B cell (primary cell): Measurements from ENCODE around the gene CCDC191. TPM values are rescaled to one million over a fixed set of nuclear protein-coding genes. Genes with fewer than 3 reads are reported as not detected.

Experiments used
- ATAC-seq: fragments of 200-7000 bp; cut with Tn5 transposase; one replicate; pipeline ENCODE4 v1.10.0; 2021; ENCODE audit warnings: low read depth, mild to moderate bottlenecking, moderate number of reproducible peaks, moderate library complexity
- CTCF ChIA-PET: fragments of 350-600 bp; sonication (Branson Sonifier 250); formaldehyde crosslinking; loops from one replicate; lab custom pipeline; 2021; ENCODE audit warnings: antibody characterized with exemption, inconsistent platforms; lab: Charles Lee
- POLR2A ChIA-PET: fragments of 350-600 bp; sonication (Branson Sonifier 250); formaldehyde crosslinking; loops from one replicate; lab custom pipeline; 2021; ENCODE audit warnings: antibody characterized with exemption; lab: Charles Lee
- DNase-seq: peaks from one replicate; pipeline ENCODE4 v3.0.0; 2013
- H2AFZ ChIP-seq: 2 replicates; pipeline ENCODE4 v1.6.1; 2012; ENCODE audit warnings: mild to moderate bottlenecking, low read depth, low read length; ENCODE audit not compliant: insufficient read depth, poor library complexity, severe bottlenecking
- H3K27ac ChIP-seq, 2 donors: 1 replicate in 1 of 2; 2 replicates in 1 of 2; pipeline ENCODE4 v1.5.1; 2012 to 2013; ENCODE audit warnings: low read length in 2 of 2, mild to moderate bottlenecking in 2 of 2, moderate library complexity in 1 of 2
- H3K27me3 ChIP-seq, 4 experiments: fragments of 200-600 bp in 1 of 4; sonication (generic) in 1 of 4; replicated peaks in 1 of 4; 1 replicate in 2 of 4; 2 replicates in 2 of 4; pipeline versions ENCODE4 v1.6.1 to v1.7.0; 2013 to 2016; ENCODE audit warnings: low read length in 3 of 4, mild to moderate bottlenecking in 2 of 4, mixed read lengths in 1 of 4, moderate library complexity in 1 of 4; ENCODE audit not compliant: insufficient read depth in 4 of 4, control insufficient read depth in 3 of 4; ENCODE audit errors: control extremely low read depth in 1 of 4
- H3K36me3 ChIP-seq, 2 experiments: replicated peaks in 1 of 2; 1 replicate in 1 of 2; 2 replicates in 1 of 2; pipeline versions ENCODE4 v1.6.1 to v1.7.1; 2013; ENCODE audit warnings: low read length in 1 of 2; ENCODE audit not compliant: insufficient read depth in 2 of 2, control insufficient read depth in 1 of 2; ENCODE audit errors: control extremely low read depth in 1 of 2, extremely low read depth in 1 of 2
- H3K4me1 ChIP-seq, 2 donors: fragments of 200-600 bp in 1 of 2; sonication (generic) in 1 of 2; 1 replicate in 1 of 2; 2 replicates in 1 of 2; pipeline versions ENCODE4 v1.5.1 to v1.6.1; 2013 to 2017; ENCODE audit warnings: low read length in 2 of 2; ENCODE audit not compliant: control insufficient read depth in 2 of 2, insufficient read depth in 2 of 2
- H3K4me2 ChIP-seq: replicated peaks from 2 replicates; pipeline ENCODE3; 2012; ENCODE audit warnings: mild to moderate bottlenecking, low read depth, low read length; ENCODE audit not compliant: poor library complexity, severe bottlenecking
- H3K4me3 ChIP-seq, 5 experiments: fragments of 200-600 bp in 1 of 5; sonication (generic) in 1 of 5; 1 replicate in 3 of 5; 2 replicates in 2 of 5; pipeline versions ENCODE4 v1.5.1 to v1.7.0; 2011 to 2016; ENCODE audit warnings: low read length in 4 of 5, mild to moderate bottlenecking in 4 of 5, low read depth in 2 of 5, control low read depth in 1 of 5, moderate library complexity in 1 of 5; ENCODE audit not compliant: insufficient read depth in 1 of 5; ENCODE audit errors: control extremely low read depth in 1 of 5, extremely low read depth in 1 of 5
- H3K79me2 ChIP-seq: fragments of 200-600 bp; sonication (generic); one replicate; pipeline ENCODE4 v1.6.0; 2016; ENCODE audit warnings: low read length; ENCODE audit not compliant: control insufficient read depth, insufficient read depth
- H3K9ac ChIP-seq: fragments of 200-600 bp; sonication (generic); 2 replicates; pipeline ENCODE4 v1.6.1; 2017; ENCODE audit warnings: mild to moderate bottlenecking, low read length, moderate library complexity
- H3K9me3 ChIP-seq, 3 donors: one replicate each; pipeline versions ENCODE4 v1.6.1 to v1.7.1; 2013; ENCODE audit warnings: low read length in 2 of 3; ENCODE audit not compliant: control insufficient read depth in 2 of 3, insufficient read depth in 1 of 3; ENCODE audit errors: control extremely low read depth in 1 of 3
- H4K20me1 ChIP-seq: 2 replicates; pipeline ENCODE4 v1.6.0; 2012; ENCODE audit warnings: mild to moderate bottlenecking, low read length; ENCODE audit not compliant: insufficient read depth, control insufficient read depth, poor library complexity, severe bottlenecking
- H3K27ac Mint-ChIP-seq: one replicate; pipeline ENCODE4 v1.8.0; 2021; ENCODE audit warnings: mixed read lengths
- H3K27me3 Mint-ChIP-seq: one replicate; pipeline ENCODE4 v1.8.0; 2021; ENCODE audit warnings: mixed read lengths
- H3K4me1 Mint-ChIP-seq: one replicate; pipeline ENCODE4 v1.8.0; 2021; ENCODE audit warnings: mixed read lengths
- H3K4me3 Mint-ChIP-seq: one replicate; pipeline ENCODE4 v1.8.0; 2021; ENCODE audit warnings: mixed read lengths
- H3K9me3 Mint-ChIP-seq: one replicate; pipeline ENCODE4 v1.8.0; 2022; ENCODE audit warnings: mixed read lengths; ENCODE audit not compliant: insufficient read depth
- EZH2 ChIP-seq: IDR thresholded peaks from 2 replicates; pipeline ENCODE4 v1.6.1; 2012; ENCODE audit warnings: borderline replicate concordance, low read depth, mild to moderate bottlenecking, moderate library complexity, low read length; ENCODE audit not compliant: insufficient read depth, poor library complexity, severe bottlenecking
- WGBS: methylation state at CpG from one replicate; pipeline ENCODE4 v1.1.5; 2013; ENCODE audit warnings: missing lambda C conversion rate; ENCODE audit not compliant: insufficient coverage; 5-methylcytosine and 5-hydroxymethylcytosine counted together
- intact Hi-C: fragments of 100-400 bp; cut with micrococcal nuclease; formaldehyde crosslinking; loops from one replicate; pipeline ENCODE4 v1.10.0; 2022
- polyA plus RNA-seq: library from polyadenylated mRNA; depleted of rRNA; stranded (reverse); fragments of >200 nt; gene quantifications from 2 replicates; pipeline ENCODE4 v1.2.3, GENCODE V29; 2012
- total RNA-seq, 2 donors: library from RNA; stranded (reverse); fragments of 120-200 nt in 1 of 2; gene quantifications; 1 replicate in 1 of 2; 2 replicates in 1 of 2; pipeline versions ENCODE4 v1.2.3 to v1.2.4, GENCODE V29; 2013 to 2022
- TF ChIP-seq, protein P1 (sequence below): fragments of 200-600 bp; IDR thresholded peaks from one replicate; pipeline ENCODE4 v1.8.0; 2022; ENCODE audit warnings: antibody characterized with exemption, mild to moderate bottlenecking

Gene CCDC191
- total and polyA plus RNA-seq, 2 donors (not counting 1 experiment from before 2014, with no cell fraction given) = 26.7 to 47.9 TPM

DNA sequence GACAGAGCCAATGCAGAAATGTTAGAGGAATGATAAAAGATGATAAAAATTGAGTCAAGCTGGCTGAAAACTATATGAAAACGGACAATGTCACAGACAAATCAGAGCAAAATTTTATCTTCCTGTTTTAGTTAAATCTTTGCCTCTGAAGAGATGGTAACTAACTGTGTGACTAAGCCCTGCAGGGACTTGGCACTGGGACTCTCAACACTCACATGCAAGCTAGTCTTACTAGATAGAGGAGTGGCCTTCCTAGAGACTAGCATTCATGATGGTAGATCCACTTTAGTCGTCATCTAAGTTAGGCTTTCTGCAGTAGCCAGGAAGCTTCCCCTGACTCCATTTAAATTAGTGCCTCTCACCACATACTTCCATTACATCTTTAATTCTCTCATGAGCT is 4.1 kb downstream of the CCDC191 start:
- no peak for TF ChIP-seq EZH2
- TF ChIP-seq, protein P1, sequence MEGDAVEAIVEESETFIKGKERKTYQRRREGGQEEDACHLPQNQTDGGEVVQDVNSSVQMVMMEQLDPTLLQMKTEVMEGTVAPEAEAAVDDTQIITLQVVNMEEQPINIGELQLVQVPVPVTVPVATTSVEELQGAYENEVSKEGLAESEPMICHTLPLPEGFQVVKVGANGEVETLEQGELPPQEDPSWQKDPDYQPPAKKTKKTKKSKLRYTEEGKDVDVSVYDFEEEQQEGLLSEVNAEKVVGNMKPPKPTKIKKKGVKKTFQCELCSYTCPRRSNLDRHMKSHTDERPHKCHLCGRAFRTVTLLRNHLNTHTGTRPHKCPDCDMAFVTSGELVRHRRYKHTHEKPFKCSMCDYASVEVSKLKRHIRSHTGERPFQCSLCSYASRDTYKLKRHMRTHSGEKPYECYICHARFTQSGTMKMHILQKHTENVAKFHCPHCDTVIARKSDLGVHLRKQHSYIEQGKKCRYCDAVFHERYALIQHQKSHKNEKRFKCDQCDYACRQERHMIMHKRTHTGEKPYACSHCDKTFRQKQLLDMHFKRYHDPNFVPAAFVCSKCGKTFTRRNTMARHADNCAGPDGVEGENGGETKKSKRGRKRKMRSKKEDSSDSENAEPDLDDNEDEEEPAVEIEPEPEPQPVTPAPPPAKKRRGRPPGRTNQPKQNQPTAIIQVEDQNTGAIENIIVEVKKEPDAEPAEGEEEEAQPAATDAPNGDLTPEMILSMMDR = no peak
- H3K36me3 ChIP-seq = peaks cover 0 to 2% of the 10 kb centered on the region in 2 experiments
- no peaks in the 10 kb centered on the region for H3K27me3 ChIP-seq
- Mint-ChIP-seq H3K9me3 (no peaks in the 10 kb centered on the region), H3K27ac (no peak overlapping the region), H3K27me3 (no peaks in the 10 kb centered on the region), H3K4me1 (peaks cover 20% of the 10 kb centered on the region), H3K4me3 (no peak overlapping the region)
- no peak overlapping the region for H3K27ac ChIP-seq
- H3K9me3 ChIP-seq = no peaks in the 10 kb centered on the region
- DNase-seq = no peak
- no peak overlapping the region for H3K4me3 ChIP-seq
- no peaks in the 10 kb centered on the region for H4K20me1 ChIP-seq
- no peak for ATAC-seq
- H3K79me2 ChIP-seq = peaks cover 12% of the 10 kb centered on the region
- ChIA-PET POLR2A (no interaction called here), CTCF (no interaction called here)
- H3K9ac ChIP-seq = no peak overlapping the region
- no peak overlapping the region for H3K4me2 ChIP-seq
- WGBS = no CpG with 5 or more reads among the region's 2 CpGs
- peaks cover 5 to 10% of the 10 kb centered on the region in 2 donors for H3K4me1 ChIP-seq
- no peak overlapping the region for H2AFZ ChIP-seq
- intact Hi-C loops = loop anchor here (10.0 kb wide), 1 partner anchor 1093 kb away; the partner anchor contains the start of gene ZBTB20

DNA sequence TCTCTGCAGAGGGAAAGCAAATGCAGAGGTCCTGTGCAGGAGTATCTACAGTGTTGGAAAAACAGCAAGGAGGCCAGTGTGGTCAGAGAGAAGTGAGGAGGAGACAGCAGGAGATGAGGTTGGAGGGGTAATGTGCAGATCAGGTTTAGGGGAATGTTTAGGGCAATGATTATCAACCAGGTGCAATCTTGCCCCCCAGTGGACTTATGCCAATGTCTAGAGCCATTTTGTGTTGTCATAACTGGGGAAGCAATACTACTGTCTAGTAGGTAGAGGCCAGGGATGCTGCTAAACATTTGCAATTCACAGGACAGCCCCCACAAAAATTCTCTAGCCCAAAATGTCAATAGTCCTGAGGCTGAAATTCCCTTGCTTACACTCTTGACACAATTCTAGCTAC is 13.1 kb downstream of the CCDC191 start:
- no peaks in the 10 kb centered on the region for H3K9me3 ChIP-seq
- ATAC-seq = peak; percentile 61
- H3K4me2 ChIP-seq = no peak overlapping the region
- no peaks in the 10 kb centered on the region for H3K27me3 Mint-ChIP-seq
- peak; percentile 55 for DNase-seq
- CTCF ChIA-PET = interaction anchor here (0.6 to 2.6 kb wide), 11 partner anchors 12 to 307 kb away, joined by 3 to 18 read pairs (median 4); partner anchors contain the start of gene GRAMD1C
- H3K27ac ChIP-seq = no peak overlapping the region
- peaks cover 0 to 3% of the 10 kb centered on the region in 2 experiments for H3K36me3 ChIP-seq
- H3K4me1 Mint-ChIP-seq = peaks cover 5% of the 10 kb centered on the region
- no peaks in the 10 kb centered on the region for H3K4me1 ChIP-seq
- H3K79me2 ChIP-seq = no peaks in the 10 kb centered on the region
- TF ChIP-seq, protein P1 = peak; percentile 22
- no peak for TF ChIP-seq EZH2
- H3K27me3 ChIP-seq = no peaks in the 10 kb centered on the region
- H3K4me3 ChIP-seq = no peak overlapping the region
- H3K9me3 Mint-ChIP-seq = no peaks in the 10 kb centered on the region
- H3K27ac Mint-ChIP-seq = peak overlapping the region; percentile 4
- peak overlapping the region; percentile 27 for H2AFZ ChIP-seq
- POLR2A ChIA-PET = no interaction called here
- no peaks in the 10 kb centered on the region for H4K20me1 ChIP-seq
- intact Hi-C loops = loop anchor here (1.0 kb wide), 2 partner anchors 199 to 307 kb away; no protein-coding TSS in a partner anchor
- no peak overlapping the region for H3K9ac ChIP-seq
- H3K4me3 Mint-ChIP-seq = no peak overlapping the region
